ENCODE data around the gene MPI.
A peak's percentile ranks its signal among the peaks of the same experiment; 100 is the strongest.

MPI gene

GRCh38 chr15:74844319-74845207 is 45.3 kb upstream of the MPI start:
- DNase-seq (ENCODE audit: insufficient read length, low spot score) (peak; percentile 85), FAIRE-seq (no peak)
- no peak for TF ChIP-seq CTCF (IDR thresholded peaks at IDR 0.05; ENCODE audit: insufficient read depth, missing control alignments)

- FAIRE-seq (no peak), DNase-seq (ENCODE audit: insufficient read length, low spot score) (no peak)
- no peak for TF ChIP-seq CTCF (IDR thresholded peaks at IDR 0.05; ENCODE audit: insufficient read depth, missing control alignments)
Measured at GRCh38 chr15:74845208-74845568, 44.7 kb upstream of the MPI start.

- DNase-seq (ENCODE audit: insufficient read length, low spot score): no peak
- no peak for TF ChIP-seq CTCF (IDR thresholded peaks at IDR 0.05; ENCODE audit: insufficient read depth, missing control alignments)
- no peak for FAIRE-seq
Measured at GRCh38 chr15:74845581-74845980, 44.3 kb upstream of the MPI start.

- no peak for DNase-seq (ENCODE audit: insufficient read length, low spot score)
- no peak for FAIRE-seq
- no peak for TF ChIP-seq CTCF (IDR thresholded peaks at IDR 0.05; ENCODE audit: insufficient read depth, missing control alignments)
Measured at GRCh38 chr15:74847432-74847831, 42.4 kb upstream of the MPI start.

- TF ChIP-seq CTCF (IDR thresholded peaks at IDR 0.05; ENCODE audit: insufficient read depth, missing control alignments): no peak
- FAIRE-seq (no peak), DNase-seq (ENCODE audit: insufficient read length, low spot score) (no peak)
Measured at GRCh38 chr15:74850393-74850792, 39.4 kb upstream of the MPI start.

- no peak for FAIRE-seq
- DNase-seq (ENCODE audit: insufficient read length, low spot score): no peak
- no peak for TF ChIP-seq CTCF (IDR thresholded peaks at IDR 0.05; ENCODE audit: insufficient read depth, missing control alignments)
Measured at GRCh38 chr15:74851960-74852359, 37.9 kb upstream of the MPI start.

GRCh38 chr15:74854453-74855022 is 35.3 kb upstream of the MPI start:
- no peak for FAIRE-seq
- no peak for DNase-seq (ENCODE audit: insufficient read length, low spot score)
- TF ChIP-seq CTCF (IDR thresholded peaks at IDR 0.05; ENCODE audit: insufficient read depth, missing control alignments): no peak
